NCI-H510A treated with DMSO at 0.1 percent for 48 hours (cell line): ENCODE measurements around the gene CTRB2.
"Not testable (repeated sequence)": the region's sequence is repeated elsewhere in the genome, so short reads cannot be mapped to it uniquely, and the experiment has no call there.

ENCODE experiments used
- DNase-seq: peaks from one replicate; lab custom pipeline; 2025; lab: John Stamatoyannopoulos, UW

The CTRB2 gene

DNA sequence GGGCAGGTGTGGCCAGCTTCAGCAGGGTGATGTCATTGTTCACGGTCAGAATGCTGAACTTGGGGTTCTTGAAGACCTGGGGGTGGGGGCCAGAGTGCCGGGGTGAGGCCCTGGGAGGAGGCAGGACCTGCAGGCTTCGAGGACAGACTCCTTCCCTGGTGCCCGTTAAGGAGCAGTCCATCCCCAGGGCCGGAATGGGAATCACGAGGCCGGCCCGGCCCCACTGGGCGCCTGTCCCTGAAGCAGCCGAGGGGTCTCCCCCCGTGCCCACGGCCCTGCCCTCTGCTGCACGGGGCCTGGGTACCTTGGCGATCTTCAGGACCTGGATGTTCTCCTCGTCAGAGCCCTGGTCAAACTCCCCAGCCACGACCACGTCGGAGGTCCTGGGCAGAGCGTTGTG lies 1.5 kb downstream of the CTRB2 start:
- DNase-seq = not testable (repeated sequence)

DNA sequence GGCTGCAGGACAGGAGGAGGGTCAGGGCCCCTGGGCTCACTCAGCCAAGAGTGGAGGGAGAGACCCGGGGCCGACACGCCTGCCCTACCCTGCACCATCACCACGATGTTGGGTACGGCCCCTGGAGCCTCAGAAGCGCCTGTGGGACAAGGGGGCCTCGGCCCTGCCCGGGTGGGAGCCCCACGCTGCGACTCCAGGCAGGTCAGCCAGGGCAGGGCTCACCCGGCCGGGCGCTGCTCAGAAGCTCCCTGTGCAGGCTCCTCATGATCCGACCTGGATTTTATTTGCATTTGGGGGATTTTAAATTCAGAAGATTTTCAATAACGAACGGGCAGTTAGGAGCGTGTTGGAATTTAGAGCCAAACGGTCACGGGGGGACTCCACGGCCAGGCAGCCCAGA lies 2.1 kb downstream of the CTRB2 start:
- DNase-seq = not testable (repeated sequence)

DNA sequence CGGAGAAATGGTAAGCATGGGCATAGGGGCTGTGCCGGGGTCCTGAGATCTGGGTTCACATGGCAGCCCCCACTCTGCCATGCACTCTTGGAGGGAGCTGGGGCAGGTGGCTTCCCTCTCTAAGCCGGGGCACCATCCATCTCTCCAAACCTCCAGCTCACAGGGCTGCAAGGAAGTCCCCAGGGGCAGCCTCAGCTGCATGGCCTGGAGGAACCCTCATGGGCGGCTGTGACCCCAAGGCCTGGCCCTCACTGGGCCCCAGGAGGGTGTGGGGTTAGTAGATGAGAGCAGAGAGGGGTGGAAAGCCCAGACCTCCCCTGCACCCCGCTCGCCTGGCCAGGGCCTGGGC lies 2.6 kb downstream of the CTRB2 start:
- no peak for DNase-seq

GRCh38 chr16:75203667-75204409 lies 3.1 kb downstream of the CTRB2 start:
- no peak for DNase-seq

GRCh38 chr16:75203096-75203495 lies 3.9 kb downstream of the CTRB2 start:
- no peak for DNase-seq

- no peak for DNase-seq
These were observed 4.8 kb downstream of the CTRB2 start for GRCh38 chr16:75202069-75202590.

GRCh38 chr16:75198135-75198600 lies 8.8 kb downstream of the CTRB2 start:
- DNase-seq = no peak

DNA sequence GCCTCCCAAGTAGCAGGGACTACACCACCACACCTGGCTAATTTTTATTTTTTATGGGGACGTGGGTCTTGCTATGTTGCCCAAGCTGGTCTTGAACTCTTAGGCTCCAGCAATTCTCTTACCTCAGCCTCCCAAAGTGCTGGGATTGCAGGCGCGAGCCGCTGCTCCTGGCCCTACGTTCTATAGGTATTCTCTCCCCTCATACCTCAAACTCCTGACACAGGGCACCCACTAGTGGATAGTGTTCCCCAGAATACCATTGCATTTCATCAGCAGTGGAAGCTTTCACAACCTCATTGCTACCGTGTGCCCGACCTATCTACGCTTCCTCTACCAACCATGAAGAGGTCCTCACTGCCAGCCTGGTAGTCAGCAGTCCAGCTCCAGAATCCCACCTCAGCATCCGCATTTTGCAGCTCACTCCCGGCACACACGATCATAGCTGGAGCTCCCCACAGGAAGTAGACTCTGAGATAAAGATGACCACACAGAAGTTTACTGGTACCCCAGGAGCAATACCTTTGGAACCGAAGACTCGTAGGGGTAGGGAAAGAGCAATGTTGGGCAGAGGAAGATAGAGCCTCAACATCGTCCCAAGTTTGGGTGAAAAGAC lies 9.3 kb downstream of the CTRB2 start:
- no peak for DNase-seq

DNA sequence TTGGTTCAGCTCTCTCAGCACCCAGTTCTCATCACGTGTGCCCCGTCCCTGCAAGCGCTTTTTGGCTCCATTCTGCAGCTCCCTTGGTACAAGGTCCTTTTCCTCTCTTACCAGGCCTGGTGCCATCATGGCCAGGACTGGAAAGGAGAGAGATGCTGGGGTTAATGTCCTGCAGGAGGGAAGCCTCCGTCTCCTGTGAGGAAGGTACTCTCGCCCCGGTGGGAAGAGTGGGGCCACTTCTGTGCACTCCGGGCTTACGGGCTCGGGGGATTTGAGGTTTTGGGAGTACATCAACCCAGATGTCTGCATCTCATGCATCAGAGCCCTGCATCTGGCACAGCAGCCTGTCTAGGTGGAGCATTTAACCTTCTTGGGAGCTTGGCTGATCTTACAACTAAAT lies 10.1 kb downstream of the CTRB2 start:
- no peak for DNase-seq

GRCh38 chr16:75195811-75196790 lies 10.9 kb downstream of the CTRB2 start:
- no peak for DNase-seq

- DNase-seq = no peak
These were observed 13.1 kb downstream of the CTRB2 start for GRCh38 chr16:75193730-75194444.

- DNase-seq = no peak
These were observed 13.7 kb downstream of the CTRB2 start for GRCh38 chr16:75193265-75193650.

DNA sequence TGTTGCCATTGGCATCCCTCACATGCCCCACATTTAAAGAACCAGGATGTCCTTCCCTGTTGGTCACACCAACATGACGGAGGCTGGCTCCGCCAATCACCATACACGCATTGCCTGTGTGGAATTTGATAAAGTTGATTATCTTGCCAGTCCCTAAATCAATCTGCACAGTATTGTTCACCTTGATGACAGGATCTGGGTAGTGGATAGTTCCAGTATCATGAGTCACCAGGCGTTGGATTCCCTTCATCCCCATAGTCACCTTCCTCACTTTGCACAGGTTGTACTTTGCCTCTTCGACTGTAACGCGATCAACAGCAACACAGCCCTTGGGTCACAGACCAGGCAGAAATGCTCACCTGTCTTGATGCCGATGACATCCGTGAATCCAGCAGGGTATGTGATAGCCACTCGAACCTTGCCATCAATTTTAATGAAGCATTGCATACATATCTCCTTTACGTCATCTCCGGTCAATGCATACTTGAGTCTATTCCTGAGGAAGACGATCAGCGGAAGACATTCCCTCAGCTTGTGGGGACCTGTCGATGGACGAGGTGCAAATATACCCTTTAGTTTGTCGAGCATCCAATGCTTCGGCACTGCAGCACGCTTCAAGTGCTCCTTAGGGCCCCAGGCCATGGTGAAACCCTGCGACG lies 14.2 kb downstream of the CTRB2 start:
- DNase-seq = no peak

DNA sequence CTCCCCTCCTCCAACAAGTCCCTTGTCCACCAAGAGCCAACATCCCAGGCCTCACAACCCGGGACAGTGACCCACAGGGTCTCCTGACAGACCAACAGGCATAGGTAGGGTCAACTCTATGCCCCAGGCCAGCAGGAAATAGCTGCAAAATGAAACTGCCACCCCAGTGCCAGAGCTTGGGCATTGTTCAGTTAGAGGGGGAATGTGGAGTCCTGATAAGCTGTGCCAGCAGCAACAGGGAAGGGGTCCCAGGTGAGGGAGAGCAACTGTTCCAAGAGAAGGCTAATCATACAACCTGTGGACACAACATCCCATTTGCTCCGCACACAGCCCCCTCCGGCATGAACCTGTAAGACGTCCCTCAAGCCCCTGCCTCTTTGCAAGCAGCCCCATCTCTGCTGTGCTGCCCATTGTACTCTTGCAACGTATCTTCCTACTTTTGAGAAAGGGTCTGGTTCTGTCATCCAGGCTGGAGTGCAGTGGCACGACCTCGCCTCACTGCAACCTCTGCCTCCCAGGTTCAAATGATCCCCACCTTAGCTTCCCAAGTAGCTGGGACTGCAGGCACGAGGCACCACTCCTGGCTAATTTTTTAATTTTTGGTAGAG lies 17.2 kb downstream of the CTRB2 start:
- no peak for DNase-seq

DNA sequence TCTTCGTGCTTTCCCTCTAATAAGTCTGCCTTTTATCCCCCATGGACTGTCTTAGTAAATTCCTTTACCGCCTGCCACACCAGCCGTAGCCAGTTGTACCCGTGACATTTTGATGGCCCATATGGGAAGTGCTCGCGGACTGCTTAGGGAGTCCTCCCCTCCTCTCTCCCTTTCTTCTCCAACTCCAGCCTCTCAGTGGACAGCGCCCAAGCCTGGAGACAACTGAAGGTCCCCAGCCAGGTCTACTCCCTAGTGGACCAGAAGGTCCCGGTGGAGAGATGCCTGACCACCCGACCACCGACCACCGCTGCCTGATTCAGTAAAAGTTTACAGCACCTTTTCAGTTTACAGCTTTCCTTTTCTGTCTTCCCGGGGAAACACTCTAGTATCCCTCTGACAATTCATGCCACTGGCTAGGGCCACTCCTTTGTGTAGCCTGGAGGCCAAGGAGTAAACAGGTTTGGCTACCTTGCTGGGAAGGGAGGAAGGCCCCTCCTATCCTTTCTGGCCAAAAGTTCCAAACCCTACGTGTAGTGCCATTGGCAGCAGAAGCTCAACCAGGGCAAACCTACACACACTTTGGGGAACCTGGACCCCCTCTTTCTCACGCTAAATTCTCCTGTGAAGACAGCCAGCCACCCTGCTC lies 18.0 kb downstream of the CTRB2 start:
- DNase-seq = no peak

DNA sequence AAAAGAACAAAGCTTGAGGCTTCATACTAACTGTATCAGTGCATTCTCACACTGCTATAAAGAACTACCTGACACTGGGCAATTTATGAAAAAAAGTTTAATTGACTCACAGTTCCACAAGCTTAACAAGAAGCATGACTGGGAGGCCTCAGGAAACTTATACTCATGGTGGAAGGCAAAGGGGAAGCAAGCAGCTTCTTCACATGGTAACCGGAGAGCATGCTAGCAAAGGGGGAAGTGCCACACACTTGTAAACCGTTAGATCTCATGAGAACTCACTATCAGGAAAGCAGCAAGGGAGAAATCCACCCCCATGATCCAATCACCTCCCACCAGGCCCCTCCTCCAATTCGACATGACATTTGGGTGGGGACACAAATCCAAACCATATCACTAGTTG lies 25.3 kb downstream of the CTRB2 start:
- no peak for DNase-seq

DNA sequence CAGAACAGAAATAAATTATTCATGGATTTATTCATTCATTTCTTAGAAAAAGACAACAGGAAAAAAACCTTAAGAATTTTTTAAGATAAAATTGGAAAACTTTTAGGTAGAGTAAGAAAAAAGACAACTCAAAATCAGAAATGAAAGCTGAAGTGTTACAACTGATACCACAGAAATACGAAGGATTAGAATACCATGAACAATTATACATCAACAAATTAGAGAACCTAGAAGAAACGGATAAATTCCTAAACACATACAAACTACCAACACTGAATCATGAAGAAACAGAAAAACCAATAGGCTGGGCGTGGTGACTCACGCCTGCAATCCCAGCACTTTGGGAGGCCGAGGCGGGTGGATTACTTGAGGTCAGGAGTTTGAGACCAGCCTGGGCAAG lies 27.8 kb downstream of the CTRB2 start:
- no peak for DNase-seq

GRCh38 chr16:75176926-75177325 lies 30.0 kb downstream of the CTRB2 start:
- no peak for DNase-seq

DNA sequence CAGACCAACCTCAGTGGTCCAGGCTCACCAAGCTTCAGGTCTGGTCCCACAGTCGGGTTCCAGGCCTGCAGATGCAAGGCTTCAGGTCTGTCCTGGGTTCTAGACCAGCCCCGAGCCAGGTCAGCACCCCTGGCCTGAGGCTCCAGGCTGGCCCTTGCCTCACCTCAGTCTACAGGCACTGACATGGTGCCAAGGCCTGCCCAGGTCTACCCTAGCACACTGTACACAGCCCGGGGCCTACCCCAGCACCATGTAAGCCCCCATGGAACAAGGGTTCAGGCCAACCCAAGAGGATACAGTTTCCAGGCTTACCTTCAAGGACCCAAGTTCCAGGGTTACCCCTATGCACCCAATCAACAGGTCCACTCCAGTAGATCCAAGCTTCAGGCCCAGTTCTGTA lies 31.9 kb downstream of the CTRB2 start:
- DNase-seq = no peak

DNA sequence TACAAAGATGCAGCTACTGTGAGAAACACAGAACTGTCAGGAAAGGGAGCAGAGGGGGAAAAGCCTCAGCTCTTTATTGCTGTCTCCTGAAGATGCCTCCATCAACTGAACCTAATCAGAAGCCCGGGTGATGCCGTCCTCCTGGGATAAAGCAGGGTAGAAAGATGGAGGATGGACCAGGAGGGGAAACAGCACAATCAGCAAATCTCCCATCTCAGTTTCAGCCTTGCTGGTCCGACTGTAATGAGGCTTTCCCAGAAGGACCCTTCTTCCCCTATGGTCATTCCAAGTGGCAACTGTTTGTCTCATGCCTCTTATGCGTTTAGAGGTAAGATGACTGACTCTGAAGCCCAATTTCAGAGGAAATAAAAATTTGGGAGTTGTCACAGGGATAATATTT lies 34.4 kb downstream of the CTRB2 start:
- DNase-seq = no peak
